AG04449 (cell line): Measurements from ENCODE around the gene TRIM14.

Source experiments
- CTCF ChIA-PET: fragments of 350-600 bp; formaldehyde crosslinking; extraction: SDS; loops from one replicate; lab custom pipeline; 2021; ENCODE audit warnings: antibody characterized with exemption; lab: Yijun Ruan, JAX
- POLR2A ChIA-PET: fragments of 400-600, 350-600 bp; formaldehyde crosslinking; extraction: SDS; loops from one replicate; lab custom pipeline; 2020; ENCODE audit warnings: antibody characterized with exemption, inconsistent platforms; lab: Yijun Ruan, JAX
- DNase-seq: peaks from one replicate; pipeline ENCODE4 v3.0.0-alpha.2; 2010; ENCODE audit warnings: low read depth, low spot score
- H3K4me3 ChIP-seq: 2 replicates; pipeline ENCODE4 v1.5.1; 2011; ENCODE audit warnings: low read depth, mild to moderate bottlenecking, control low read depth, low read length
- CTCF ChIP-seq: IDR thresholded peaks from one replicate; pipeline ENCODE4 v1.5.1; 2011; ENCODE audit warnings: mild to moderate bottlenecking, moderate library complexity, low read length, control low read depth, inconsistent platforms; ENCODE audit not compliant: insufficient read depth; ENCODE audit errors: missing control alignments

Gene TRIM14

GRCh38 chr9:98107926-98108325 is 11.1 kb downstream of the TRIM14 start:
- H3K4me3 ChIP-seq: no peak overlapping the region
- no peak for TF ChIP-seq CTCF
- POLR2A ChIA-PET: no interaction called here
- CTCF ChIA-PET: interaction anchor here (1.0 kb wide), 1 partner anchor 86 kb away, joined by 3 read pairs; no protein-coding TSS in a partner anchor
- no peak for DNase-seq

GRCh38 chr9:98105006-98105405 is 14.0 kb downstream of the TRIM14 start:
- ChIA-PET CTCF (no interaction called here), POLR2A (no interaction called here)
- no peak for TF ChIP-seq CTCF
- no peak overlapping the region for H3K4me3 ChIP-seq
- no peak for DNase-seq

- H3K4me3 ChIP-seq: no peak overlapping the region
- no peak for DNase-seq
- no peak for TF ChIP-seq CTCF
- CTCF ChIA-PET: interaction anchor here (1.0 kb wide), 1 partner anchor 30 kb away, joined by 3 read pairs; no protein-coding TSS in a partner anchor
- POLR2A ChIA-PET: no interaction called here
Observed at GRCh38 chr9:98104445-98104881, 14.6 kb downstream of the TRIM14 start.

DNA sequence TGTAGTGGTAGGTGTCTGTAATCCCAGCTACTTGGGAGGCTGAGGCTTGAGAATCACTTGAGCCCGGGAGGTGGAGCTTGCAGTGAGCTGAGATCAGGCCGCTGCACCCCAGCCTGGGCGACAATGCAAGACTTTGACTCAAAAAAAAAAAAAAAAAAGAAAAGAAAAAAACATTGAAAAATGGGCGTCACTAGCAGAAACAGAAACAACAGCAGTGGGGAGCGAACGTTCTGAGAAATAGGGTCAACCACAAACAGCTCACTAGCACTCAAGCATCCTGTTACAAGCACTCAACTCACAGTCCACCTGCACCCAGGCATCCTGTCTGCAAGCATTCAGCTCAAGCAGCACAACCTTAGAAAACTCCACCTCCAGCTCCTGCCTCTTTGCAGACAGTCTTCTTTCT is 17.2 kb downstream of the TRIM14 start:
- CTCF ChIA-PET: no interaction called here

GRCh38 chr9:98101416-98101815 is 17.6 kb downstream of the TRIM14 start:
- ChIA-PET POLR2A (no interaction called here), CTCF (no interaction called here)
- no peak for DNase-seq
- no peak for TF ChIP-seq CTCF
- no peak overlapping the region for H3K4me3 ChIP-seq

More for the DNA sequence above, 17.2 kb downstream of the TRIM14 start:
- POLR2A ChIA-PET: no interaction called here
- DNase-seq: no peak
- H3K4me3 ChIP-seq: no peak overlapping the region
- TF ChIP-seq CTCF: no peak

DNA sequence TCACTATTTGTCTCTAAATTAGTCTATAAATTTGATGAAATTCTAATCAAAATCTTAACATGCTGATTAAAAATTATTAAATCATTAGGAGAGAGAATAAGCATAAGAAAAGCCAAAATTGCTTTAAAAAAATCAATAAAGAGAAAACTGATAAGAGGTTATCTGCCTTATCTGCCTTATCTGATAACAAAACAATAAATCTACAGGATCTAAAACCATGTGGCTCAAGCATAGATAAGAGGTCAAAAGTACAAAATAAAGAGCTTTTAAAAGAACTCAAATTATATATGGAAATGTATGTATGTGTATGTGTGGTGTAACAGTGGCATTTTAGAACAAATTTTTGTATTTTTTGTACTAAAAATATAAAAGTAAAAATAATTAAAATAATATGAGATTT is 18.6 kb downstream of the TRIM14 start:
- no peak for TF ChIP-seq CTCF
- no peak for DNase-seq
- POLR2A ChIA-PET: no interaction called here
- H3K4me3 ChIP-seq: no peak overlapping the region
- CTCF ChIA-PET: interaction anchor here (0.9 to 1.0 kb wide), 2 partner anchors 105 to 163 kb away, joined by 3 to 4 read pairs; no protein-coding TSS in a partner anchor
